Hematopoietic multipotent progenitor cell treated with erythropoietin and hydrocortisone succinate and interleukin-3 and kit ligand, for 6 days (in vitro differentiated cells): Measurements from ENCODE around the gene OGG1.

Source experiments
- DNase-seq: peaks from one replicate; pipeline ENCODE4 v3.0.0-alpha.2; 2015

OGG1 gene

DNA sequence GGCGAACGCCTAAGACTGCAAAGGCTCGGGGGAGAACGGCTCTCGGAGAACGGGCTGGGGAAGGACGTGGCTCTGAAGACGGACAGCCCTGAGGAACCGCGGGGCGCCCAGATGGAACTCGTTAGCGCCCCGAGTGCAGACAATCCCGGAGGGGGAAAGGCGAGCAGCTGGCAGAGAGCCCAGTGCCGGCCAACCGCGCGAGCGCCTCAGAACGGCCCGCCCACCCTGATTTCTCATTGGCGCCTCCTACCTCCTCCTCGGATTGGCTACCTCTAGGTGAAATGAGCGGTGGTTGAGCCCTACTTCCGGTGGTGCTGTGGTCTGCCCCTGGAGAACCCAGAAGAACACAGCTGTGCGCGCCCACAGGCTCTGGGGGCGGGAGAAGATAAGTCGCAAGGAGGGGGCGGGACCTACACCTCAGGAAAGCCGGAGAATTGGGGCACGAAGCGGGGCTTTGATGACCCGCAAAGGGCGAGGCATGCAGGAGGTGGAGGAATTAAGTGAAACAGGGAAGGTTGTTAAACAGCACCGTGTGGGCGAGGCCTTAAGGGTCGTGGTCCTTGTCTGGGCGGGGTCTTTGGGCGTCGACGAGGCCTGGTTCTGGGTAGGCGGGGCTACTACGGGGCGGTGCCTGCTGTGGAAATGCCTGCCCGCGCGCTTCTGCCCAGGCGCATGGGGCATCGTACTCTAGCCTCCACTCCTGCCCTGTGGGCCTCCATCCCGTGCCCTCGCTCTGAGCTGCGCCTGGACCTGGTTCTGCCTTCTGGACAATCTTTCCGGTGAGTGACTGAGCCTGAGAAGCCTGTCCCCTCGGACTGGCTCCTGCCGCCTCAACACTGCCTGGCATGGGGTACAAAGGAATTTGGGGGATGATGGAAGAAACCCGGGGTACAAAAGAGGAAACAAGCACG is at the start of gene OGG1:
TSS of gene OGG1 (plus strand) at position 308 of the 911 bp plus-strand sequence. CDS start at position 643, 335 bp downstream.
- peak; percentile 100 for DNase-seq

DNA sequence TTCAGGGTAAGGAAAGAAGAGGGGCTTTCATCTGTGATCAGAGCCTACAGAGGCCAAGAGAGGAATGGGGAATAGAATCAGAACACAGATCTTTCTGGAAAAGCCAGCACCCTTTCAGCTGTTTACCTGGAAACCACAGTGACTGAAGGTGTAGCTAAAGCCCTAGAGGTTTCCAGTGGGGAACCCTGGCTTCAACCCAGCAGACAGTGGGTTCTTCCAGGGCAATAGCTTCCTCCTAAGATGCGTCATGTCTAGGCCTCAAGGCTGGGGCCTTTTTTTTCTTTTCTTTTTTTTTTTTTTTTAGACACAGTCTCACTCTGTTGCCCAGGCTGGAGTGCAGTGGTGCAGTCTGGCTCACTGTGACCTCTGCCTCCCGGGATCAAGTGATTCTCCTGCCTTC is 49.2 kb upstream of the OGG1 start:
- DNase-seq, result no peak

DNA sequence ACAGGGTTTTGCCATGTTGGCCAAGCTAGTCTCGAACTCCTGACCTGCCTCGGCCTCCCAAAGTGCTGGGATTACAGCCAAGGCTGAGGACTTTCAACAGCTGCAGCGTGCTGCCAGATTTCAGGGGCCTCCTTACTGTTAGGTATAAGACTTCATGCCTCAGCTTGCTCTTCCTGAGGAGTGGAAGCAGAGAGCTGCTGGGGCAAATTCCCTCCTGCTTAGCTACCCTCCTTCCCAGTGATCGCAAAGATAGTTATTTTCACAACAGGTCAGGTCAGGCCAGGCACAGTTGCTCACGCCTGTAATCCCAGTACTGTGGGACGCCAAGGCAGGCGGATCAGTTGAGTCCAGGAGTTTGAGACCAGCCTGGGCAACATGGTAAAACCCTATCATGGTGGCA is 48.7 kb upstream of the OGG1 start:
- no peak for DNase-seq

DNA sequence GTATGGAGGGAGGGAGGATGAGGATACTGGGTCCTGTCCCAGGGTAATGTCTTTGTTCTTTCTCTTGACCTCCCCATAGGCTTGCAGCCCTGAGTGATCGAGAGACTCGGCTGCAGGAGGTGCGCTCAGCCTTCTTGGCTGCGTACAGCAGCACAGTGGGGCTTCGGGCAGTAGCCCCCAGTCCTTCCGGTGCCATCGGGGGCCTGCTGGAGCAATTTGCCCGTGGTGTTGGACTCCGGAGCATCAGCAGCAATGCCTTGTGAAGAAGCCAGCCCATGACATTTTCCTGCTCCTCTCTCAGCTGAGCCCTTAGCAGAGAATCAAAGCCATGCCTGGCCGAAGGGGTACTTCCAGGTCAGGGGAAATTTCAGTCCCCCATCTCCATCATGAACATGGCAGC is 48.0 kb upstream of the OGG1 start:
- DNase-seq, result no peak

DNA sequence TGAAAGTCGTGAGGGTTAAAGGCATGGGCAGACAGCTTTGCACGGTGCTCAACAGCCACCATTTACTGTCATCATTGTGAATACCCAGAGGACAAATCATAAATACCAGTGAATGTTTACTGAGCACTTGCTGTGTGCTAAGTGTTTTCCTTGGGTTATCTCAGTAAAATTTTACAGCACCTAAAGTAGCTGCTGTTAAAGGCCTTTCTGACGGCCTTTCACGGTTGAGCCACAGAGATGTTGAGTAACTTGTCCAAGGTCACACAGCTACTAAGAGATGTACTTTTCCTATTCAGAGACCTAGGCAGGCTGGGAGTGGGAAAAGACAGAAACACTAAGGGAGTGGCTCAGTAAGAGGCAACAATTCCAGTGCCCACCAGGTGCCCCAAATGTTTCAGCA is 46.5 kb upstream of the OGG1 start:
- DNase-seq, result no peak

DNA sequence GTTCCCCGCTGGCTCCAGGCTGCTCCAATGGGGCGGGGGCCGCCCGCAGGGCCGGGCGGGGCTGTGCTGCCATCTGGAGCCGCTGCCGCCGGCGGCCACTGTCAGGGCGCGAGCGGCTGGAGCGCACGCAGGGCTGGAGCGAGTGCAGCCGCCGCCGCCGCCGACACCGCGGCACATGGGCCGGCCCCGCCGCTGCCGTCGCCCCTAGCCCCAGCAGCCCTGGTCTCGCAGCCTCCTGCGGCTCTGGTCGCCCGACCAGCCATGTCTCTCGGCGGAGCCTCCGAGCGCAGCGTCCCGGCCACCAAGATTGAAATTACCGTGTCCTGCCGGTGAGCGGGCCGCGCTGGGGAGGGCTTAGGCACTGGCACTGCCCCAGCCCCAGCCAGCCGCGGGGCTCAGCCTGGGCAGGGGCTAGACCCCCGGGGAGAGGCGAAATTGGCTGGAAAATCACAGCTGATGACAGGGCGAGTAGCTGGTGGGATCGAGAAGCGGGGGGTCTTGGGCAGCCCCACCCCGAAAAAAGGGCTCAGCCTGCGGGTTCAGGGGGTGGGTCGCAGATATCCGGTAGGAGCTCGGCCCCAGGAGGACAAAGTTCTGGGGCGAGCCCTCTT is 45.9 kb upstream of the OGG1 start, which contains the start of gene CPNE9:
TSS of gene CPNE9 (plus strand) at position 98 of the 611 bp plus-strand sequence. CDS start at position 262, 164 bp downstream.
- peak; percentile 14 for DNase-seq

DNA sequence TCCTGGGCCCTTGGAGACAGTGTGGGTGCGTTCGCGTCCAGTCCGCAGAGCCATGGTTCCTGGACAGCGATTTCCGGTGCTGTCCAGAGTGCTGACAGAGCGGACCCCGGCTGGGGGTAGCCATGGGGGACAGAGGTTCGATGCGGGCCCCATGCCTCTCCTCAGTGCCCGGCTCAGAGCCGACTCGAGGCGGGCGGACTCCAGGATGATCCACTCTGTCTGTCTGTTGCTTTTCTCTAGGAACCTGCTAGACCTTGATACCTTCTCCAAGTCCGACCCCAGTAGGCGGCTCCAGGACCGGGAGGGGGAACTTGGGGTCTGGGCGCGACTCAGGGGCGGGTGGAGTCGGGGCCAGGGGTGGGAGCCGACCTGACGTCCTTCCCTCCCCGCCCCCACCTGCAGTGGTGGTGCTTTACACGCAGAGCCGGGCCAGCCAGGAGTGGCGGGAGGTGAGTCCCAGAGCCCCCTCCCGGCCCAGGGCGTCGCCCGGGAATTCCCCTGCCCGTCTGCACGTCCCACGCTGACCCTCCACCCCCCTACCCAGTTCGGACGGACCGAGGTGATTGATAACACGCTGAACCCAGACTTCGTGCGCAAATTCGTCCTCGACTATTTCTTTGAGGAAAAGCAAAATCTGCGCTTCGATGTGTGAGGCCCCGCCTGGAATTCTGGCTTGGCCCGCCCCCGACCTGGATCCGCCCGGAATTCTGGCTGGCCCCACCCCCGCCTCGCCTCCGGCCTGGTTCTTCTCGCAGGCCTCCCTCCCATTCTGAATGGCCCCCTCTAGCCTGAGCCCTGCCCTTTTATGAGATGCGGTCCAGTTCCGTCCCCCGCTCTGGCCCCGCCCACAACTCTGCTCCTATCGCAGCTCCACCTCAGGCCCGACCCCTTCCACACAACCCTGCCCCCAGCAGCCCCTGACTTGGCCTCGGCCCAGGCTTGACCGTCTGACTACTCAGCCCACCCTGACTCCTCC is 45.1 kb upstream of the OGG1 start:
- DNase-seq, result peak; percentile 57

DNA sequence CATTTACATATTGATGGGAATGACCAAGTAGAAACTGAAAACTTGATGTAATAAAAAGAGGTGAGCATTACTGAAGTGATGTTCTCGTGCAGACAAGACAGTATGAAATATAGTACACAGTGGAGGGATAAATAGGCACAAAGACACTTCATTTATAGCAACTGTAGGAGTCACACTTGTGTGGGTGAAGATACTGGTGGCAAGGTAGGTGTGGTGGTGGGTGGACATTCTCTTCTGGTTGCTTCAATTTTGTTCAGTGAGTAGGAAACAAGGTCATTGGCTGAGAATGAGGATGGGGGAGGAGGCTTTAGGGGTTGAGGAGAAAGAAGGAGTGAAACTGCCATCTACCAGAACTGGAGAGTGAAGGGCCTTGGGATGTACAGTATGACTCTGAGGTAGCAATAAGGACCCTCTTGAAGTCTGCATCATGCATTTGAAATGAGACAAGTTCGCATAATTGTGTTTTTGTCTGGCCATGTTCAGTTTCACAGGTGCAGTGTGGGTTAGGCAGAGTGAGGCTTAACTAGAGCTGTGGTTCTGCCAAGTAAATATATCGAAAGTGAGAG is 39.5 kb upstream of the OGG1 start:
- DNase-seq, result no peak

DNA sequence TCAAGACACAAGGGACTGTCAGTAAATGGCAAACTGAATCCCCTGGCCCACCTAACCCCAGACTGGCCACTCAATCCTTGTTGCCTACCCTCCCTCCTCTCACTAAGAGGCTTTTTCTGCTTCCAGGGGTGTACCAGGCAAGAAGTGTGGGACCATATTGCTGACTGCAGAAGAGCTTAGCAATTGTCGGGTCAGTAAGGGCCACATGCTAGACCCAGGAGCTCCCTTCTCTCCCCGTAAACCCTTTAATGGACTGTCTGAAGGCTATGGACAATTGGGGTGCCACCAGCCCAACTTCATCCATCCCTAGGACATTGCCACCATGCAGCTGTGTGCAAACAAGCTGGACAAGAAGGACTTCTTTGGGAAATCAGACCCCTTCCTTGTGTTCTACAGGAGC is 37.3 kb upstream of the OGG1 start:
- DNase-seq, result no peak

DNA sequence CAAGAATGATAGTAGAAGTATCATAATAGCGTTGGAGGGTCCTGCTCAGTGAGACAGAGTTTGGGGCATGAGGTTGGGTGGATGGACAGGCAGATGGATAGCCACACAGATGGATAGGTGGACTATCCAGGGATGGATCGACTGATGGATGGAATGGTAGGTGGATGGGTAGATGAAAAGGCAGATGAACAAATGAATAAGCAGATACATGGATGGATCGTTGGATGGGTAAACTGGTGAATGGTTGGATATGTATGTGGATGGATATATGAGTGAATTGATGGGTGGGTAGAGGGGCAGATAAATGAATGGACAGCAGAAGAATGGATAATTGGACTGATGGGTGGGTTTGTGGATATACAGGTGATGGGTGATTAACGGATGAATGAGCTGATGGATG is 36.6 kb upstream of the OGG1 start:
- DNase-seq, result no peak

DNA sequence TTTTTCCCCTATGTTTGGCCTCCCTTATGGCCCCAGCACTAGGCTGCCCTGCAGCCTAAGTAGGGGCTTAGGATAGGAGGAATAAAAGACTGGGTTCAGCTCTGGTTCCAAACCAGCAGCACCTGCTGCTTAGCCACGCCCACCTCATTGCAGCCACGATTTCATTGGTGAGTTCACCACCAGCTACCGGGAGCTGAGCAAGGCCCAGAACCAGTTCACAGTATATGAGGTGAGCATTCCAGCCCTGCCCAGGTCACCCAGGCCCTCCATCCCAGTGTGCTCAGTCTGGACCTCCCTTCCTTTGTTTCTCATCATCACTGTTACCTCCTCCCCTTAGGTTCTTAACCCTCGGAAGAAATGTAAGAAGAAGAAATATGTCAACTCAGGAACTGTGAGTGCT is 34.6 kb upstream of the OGG1 start:
- DNase-seq, result peak; percentile 49

DNA sequence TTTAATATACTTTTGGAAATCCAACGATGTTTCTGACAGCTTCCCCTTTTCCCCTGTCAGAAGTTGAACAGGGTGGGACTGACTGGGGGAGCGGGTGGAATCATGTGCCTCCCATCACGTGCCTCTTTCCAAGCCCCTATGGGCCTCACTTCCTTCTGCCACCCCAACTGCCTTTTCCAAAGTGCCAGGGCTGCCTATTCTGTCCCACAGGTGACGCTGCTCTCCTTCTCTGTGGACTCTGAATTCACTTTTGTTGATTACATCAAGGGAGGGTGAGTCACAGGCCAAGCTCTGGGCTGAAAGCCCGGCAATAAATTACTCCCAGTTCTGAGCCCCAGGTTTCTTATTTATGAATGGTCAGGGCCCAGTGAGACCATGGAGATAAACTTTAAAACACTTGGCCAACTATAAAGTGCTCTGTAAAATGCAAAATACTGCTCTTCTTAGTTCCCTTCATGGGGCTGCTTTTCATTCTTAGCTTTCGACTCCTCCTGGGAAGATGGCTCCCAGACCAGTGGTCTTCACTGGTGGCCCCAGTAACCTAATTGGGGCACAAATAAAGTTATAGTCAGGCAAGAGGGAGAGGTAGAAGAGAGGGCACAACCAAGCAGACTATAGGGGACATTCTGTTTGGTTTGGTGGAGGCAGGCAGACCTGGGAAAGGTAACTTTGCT is 33.9 kb upstream of the OGG1 start:
- DNase-seq, result peak; percentile 96

DNA sequence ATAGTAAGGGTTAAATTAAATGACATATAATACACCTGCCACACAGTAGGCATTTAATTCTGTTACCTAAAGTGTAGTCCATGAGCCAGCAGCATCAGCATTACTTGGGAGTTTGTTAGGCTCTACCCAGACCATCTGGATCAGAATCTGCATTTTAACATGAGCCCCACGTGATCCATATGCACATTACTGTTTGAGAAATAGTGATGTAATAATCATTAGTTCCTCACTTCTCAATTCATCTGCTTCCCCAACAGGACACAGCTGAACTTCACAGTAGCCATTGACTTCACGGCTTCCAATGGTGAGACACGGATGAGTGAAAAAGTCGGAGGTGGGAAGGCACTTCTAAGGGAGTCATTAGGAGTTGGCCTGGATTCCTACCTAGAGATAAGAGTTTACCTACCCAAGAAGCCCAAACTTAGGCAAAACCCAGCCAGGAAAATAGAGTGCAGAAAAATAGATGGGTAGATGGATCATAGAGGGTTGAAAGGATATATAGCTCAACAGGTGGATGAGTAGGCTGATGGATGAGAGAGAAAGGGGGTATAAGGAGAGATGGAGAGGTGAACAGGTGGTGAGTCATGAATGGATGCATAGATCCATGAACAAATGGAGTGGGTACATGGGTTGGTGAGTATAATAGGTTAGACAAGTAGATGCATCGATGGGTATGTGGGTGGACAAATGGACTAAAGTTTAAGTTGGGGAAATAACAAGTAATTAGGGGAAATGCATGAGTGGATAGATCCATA is 32.8 kb upstream of the OGG1 start:
- no peak for DNase-seq

DNA sequence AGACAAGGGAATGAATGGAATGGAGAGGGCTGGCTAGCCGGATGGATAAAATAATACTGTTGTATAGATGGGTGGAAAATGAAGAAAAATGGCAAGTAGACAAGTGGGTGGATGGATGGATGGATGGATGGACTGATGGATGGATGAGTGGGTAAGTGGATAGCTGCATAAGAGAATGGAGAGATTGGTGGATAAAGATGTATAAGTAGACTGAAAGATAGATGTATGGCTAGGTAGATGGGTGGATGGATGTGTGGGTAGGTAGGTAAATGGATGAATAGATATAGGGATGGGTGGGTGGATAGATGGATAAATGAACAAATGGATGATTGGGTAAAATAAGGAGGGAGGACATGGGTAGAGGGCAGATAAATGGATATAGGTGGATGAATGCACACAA is 32.2 kb upstream of the OGG1 start:
- DNase-seq, result no peak

DNA sequence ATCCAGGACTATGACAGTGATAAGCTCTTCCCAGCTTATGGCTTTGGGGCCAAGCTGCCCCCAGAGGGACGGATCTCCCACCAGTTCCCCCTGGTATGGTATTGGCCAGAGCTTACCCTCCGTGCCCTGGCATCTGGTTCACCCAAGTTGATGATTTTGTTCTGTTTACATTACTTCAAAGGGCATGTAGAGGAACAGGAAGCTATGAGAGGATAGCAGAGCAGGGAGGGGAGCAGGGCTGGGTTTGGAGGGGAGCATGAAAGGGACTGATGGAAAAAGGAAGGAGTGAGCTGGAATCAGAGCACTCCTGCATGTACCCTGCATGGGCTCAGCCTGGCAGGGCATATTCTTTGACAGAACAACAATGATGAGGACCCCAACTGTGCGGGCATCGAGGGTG is 31.6 kb upstream of the OGG1 start:
- no peak for DNase-seq

DNA sequence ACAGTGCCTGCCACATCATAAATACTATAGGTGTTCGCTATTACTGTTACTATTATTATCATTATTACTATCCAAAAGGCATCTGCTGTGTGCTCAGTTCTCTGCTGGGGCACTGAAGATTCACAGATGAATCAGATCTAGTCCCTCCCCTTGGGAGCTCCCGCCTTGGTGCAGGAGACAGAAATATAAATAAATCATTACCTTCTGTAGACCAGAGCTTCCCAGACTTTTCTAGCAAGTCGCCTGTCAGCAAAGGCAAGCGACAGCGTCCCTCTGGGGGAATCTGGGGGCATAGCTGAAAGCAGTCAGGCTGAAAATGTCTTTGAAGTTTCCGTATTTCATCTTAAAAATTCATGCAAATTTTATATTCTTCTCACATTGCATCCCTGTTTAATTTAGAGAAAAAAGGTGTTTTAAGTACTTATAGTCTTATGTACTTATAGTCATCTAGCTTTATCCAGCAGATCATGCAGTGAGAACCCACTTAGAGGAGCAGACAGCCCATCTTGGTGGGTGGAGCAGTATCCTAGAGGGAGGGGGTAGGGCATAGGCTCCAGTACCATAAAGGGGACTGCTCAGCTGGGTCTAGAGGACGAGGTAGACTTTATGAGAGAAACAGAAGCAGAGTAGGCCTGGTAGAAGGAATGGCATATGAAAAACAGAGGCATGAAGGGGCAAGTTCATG is 28.6 kb upstream of the OGG1 start:
- DNase-seq, result no peak

DNA sequence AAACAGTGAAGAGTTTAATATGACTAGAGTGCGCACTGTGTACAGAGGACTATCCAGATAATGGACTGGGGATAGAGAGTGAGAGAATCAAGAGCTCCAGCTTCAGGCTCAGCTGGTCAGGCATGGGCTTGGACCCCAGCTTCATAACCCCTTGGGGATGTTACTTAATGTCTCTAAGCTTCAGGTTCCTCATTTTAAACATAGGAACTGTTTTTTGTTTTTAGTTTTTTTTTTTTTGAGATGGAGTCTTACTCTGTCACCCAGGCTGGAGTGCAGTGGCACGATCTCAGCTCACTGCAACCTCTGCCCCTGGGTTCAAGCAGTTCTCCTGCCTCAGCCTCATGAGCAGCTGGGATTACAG is 28.1 kb upstream of the OGG1 start:
- DNase-seq, result no peak

DNA sequence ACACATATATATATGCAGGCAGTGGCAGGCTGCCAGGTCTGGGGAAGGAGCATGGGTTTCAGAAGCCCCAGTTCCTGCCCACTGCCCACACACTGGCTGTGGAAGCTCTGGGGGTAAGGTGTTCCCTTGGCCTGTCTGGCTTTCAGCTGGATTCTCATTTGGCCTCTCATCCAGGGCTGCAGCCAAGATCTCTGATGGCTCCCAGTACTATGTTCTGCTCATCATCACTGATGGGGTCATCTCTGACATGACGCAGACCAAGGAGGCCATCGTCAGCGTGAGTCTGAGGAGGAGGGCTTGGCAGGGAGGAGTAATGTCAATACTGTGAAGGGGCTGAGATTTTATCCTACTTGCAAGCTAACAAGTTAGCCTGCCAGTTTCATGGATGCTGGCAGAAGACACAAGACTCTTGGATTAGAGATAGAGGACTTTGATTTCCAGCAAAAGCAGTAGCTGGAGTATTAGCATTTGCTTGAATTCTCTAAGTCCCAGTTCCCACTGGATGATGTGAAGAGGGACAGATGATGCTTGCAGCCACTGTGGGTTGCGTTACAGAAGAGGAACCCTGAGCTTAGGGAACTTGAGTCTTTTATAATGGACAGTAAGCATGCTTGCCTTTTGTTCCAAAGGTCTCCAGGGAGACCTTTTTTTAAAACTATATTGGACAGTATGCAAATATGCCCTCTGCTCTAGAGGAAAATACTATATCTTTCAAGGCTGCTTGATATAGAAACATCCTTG is 23.8 kb upstream of the OGG1 start:
- DNase-seq, result no peak

DNA sequence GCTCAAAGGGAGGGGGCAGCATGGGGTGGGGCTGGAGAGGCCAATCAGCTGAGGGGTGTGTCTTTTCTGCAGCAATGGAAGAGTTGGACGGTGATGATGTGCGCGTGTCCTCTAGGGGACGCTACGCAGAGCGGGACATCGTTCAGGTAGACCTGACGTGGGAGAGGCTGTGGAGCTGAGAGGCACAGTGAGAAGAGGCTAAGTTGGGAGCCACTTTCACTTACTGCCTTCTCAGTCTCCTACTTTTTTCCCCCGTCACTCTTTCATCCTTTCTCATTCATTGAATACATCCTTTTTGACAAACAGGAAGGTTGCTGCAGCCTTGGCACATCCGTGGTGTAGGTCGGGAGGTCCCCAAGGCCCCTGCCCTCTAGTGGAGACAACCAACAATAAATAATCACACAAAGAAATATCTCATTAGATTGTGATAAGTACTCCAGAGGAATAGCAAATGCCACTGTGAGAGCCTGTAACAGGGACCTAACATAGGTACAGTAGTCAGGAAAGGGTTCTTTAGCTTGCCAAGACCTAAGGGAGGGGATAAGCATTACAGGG is 22.6 kb upstream of the OGG1 start:
- peak; percentile 77 for DNase-seq

DNA sequence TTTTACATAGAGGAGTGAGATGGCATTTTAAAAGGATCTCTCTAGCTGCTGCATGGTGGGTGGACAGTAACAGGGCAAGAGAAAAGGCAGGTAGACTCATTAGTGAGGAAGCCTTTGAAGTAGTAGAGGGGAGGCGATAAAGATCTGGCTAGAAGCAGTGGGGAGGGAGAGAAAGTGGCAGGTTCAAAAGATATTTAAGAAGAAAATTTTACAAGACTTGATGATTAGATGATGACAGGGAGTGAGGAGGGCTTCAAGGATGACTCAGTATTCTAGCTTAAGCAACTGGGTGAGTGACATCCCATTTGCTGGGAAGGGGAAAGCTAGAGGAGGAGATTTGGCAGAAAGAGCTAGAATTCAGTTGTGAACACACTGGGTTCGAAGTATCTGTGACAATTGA is 22.0 kb upstream of the OGG1 start:
- DNase-seq, result no peak
